ENCODE measurements around the gene GPC3. TPM values are rescaled to one million over a fixed set of nuclear protein-coding genes. Genes with fewer than 3 reads are reported as not detected.

Gene GPC3
- total RNA-seq, 1 experiment from 2014 or later: 0.24 TPM

DNA sequence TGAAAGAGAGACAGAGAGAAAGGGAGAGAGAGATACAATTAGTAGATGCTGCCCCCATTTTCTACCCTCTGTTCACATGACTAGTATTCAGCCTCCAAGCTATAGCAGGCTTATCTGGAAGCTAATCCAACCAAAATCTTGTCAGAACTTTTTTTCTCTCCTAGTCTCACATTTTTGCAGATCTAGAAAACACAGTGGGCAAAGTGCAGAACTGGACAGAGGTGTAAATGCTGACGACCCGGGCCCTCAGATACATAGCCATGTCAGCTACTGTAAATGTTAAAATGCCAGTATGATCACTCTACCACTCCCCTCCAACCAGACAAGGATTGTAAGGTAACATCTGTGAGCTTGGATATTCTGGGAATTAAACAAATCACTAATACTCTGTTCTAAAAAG, 34.3 kb downstream of the GPC3 start:
- DNase-seq (ENCODE audit: low spot score): no peak
- POLR2A ChIA-PET (ENCODE audit: low non-redundant PET): no interaction called here
- no peak overlapping the region for H3K4me3 ChIP-seq (ENCODE audit: low read depth, low read length, poor library complexity, severe bottlenecking)
- no peaks in the 10 kb centered on the region for H3K27me3 ChIP-seq (replicated peaks; ENCODE audit: insufficient read depth, low read depth, low read length, poor library complexity)
- TF ChIP-seq EZH2 (IDR thresholded peaks at IDR 0.05; ENCODE audit: borderline replicate concordance, low read depth, low read length, poor library complexity, severe bottlenecking): no peak
- TF ChIP-seq, protein P1, sequence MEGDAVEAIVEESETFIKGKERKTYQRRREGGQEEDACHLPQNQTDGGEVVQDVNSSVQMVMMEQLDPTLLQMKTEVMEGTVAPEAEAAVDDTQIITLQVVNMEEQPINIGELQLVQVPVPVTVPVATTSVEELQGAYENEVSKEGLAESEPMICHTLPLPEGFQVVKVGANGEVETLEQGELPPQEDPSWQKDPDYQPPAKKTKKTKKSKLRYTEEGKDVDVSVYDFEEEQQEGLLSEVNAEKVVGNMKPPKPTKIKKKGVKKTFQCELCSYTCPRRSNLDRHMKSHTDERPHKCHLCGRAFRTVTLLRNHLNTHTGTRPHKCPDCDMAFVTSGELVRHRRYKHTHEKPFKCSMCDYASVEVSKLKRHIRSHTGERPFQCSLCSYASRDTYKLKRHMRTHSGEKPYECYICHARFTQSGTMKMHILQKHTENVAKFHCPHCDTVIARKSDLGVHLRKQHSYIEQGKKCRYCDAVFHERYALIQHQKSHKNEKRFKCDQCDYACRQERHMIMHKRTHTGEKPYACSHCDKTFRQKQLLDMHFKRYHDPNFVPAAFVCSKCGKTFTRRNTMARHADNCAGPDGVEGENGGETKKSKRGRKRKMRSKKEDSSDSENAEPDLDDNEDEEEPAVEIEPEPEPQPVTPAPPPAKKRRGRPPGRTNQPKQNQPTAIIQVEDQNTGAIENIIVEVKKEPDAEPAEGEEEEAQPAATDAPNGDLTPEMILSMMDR (conservative IDR thresholded peaks at IDR 0.05; ENCODE audit: low read depth, low read length): no peak
- BruUV-seq (replicated peaks): no TSS peak
- H3K36me3 ChIP-seq (ENCODE audit: insufficient read depth, low read length, poor library complexity, severe bottlenecking): no peaks in the 10 kb centered on the region
- intact Hi-C loops (cut with micrococcal nuclease; ENCODE audit: unreplicated experiment): no loop called here
- no peak overlapping the region for H3K27ac ChIP-seq (ENCODE audit: low read depth, low read length, poor library complexity, severe bottlenecking)
- CTCF ChIA-PET: no interaction called here
- peaks cover 3% of the 10 kb centered on the region for H3K9me3 ChIP-seq (ENCODE audit: low read depth, low read length, poor library complexity, severe bottlenecking)
- no peaks in the 10 kb centered on the region for H3K4me1 ChIP-seq (ENCODE audit: insufficient read depth, low read length, poor library complexity, severe bottlenecking)

DNA sequence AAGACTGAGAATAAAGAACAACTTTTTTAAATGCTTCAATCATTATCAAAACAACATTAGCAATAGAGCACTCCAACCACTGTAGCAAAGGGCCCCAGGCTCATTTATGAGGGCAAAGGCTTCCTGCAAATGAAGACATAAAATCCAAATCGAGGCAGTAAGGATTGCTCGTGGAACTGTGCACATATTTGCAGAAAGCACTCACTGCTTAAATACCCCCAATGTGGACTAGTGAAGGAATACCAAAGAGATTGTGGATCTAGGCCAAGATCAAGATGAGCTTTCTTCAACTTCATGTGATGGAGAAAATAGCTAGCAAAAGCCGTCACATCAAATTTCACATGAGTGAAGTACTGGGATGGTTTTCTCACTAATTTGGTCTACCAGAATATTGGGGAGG, 35.2 kb downstream of the GPC3 start:
- ChIA-PET POLR2A (ENCODE audit: low non-redundant PET) (interaction anchor here (0.6 kb wide), 1 partner anchor 39 kb away, joined by 3 read pairs; no protein-coding TSS in a partner anchor), CTCF (no interaction called here)
- Histone ChIP-seq H3K4me1 (ENCODE audit: insufficient read depth, low read length, poor library complexity, severe bottlenecking) (no peaks in the 10 kb centered on the region), H3K36me3 (ENCODE audit: insufficient read depth, low read length, poor library complexity, severe bottlenecking) (no peaks in the 10 kb centered on the region), H3K4me3 (ENCODE audit: low read depth, low read length, poor library complexity, severe bottlenecking) (no peak overlapping the region), H3K9me3 (ENCODE audit: low read depth, low read length, poor library complexity, severe bottlenecking) (peaks cover 3% of the 10 kb centered on the region), H3K27me3 (replicated peaks; ENCODE audit: insufficient read depth, low read depth, low read length, poor library complexity) (no peaks in the 10 kb centered on the region), H3K27ac (ENCODE audit: low read depth, low read length, poor library complexity, severe bottlenecking) (no peak overlapping the region)
- DNase-seq (ENCODE audit: low spot score): no peak
- intact Hi-C loops (cut with micrococcal nuclease; ENCODE audit: unreplicated experiment): no loop called here
- TF ChIP-seq, protein P1 (conservative IDR thresholded peaks at IDR 0.05; ENCODE audit: low read depth, low read length): no peak
- no peak for TF ChIP-seq EZH2 (IDR thresholded peaks at IDR 0.05; ENCODE audit: borderline replicate concordance, low read depth, low read length, poor library complexity, severe bottlenecking)
- no TSS peak for BruUV-seq (replicated peaks)

DNA sequence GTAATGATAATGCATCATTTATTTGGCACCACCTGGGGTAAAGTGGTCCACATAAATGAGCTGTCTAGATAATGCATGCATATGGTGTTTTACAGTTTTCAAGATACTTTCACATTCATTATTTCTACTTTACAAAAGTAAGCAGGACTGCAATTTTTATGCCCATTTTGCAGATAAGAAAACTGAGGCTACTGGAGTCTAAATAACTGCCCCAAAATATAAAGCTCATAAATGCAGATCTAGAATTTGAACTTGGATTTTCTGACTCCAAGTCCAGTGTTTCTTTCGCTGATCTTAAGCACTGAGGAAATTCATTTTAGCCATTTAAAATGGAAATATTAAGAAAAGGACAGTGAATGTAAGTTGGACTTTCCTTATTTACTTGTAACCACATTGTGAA, 36.5 kb downstream of the GPC3 start:
- intact Hi-C loops (cut with micrococcal nuclease; ENCODE audit: unreplicated experiment): no loop called here
- BruUV-seq (replicated peaks): no TSS peak
- CTCF ChIA-PET: no interaction called here

More for the DNA sequence above, 36.5 kb downstream of the GPC3 start:
- POLR2A ChIA-PET (ENCODE audit: low non-redundant PET): no interaction called here
- no peaks in the 10 kb centered on the region for H3K27me3 ChIP-seq (replicated peaks; ENCODE audit: insufficient read depth, low read depth, low read length, poor library complexity)
- H3K27ac ChIP-seq (ENCODE audit: low read depth, low read length, poor library complexity, severe bottlenecking): no peak overlapping the region
- no peak overlapping the region for H3K4me3 ChIP-seq (ENCODE audit: low read depth, low read length, poor library complexity, severe bottlenecking)
- H3K36me3 ChIP-seq (ENCODE audit: insufficient read depth, low read length, poor library complexity, severe bottlenecking): no peaks in the 10 kb centered on the region
- DNase-seq (ENCODE audit: low spot score): no peak
- H3K9me3 ChIP-seq (ENCODE audit: low read depth, low read length, poor library complexity, severe bottlenecking): peaks cover 2% of the 10 kb centered on the region
- H3K4me1 ChIP-seq (ENCODE audit: insufficient read depth, low read length, poor library complexity, severe bottlenecking): no peaks in the 10 kb centered on the region
- no peak for TF ChIP-seq EZH2 (IDR thresholded peaks at IDR 0.05; ENCODE audit: borderline replicate concordance, low read depth, low read length, poor library complexity, severe bottlenecking)
- TF ChIP-seq, protein P1 (conservative IDR thresholded peaks at IDR 0.05; ENCODE audit: low read depth, low read length): no peak
